ENCODE measurements around the gene LPCAT1. TPM values are rescaled to one million over a fixed set of nuclear protein-coding genes. Genes with fewer than 3 reads are reported as not detected.

The LPCAT1 gene
- total RNA-seq, 1 experiment from 2014 or later = 75.0 TPM

GRCh38 chr5:1468629-1469527, 54.9 kb downstream of the LPCAT1 start:
- ChIA-PET POLR2A (no interaction called here), CTCF (interaction anchor here (0.7 to 1.8 kb wide), 2 partner anchors 143 to 176 kb away, joined by 3 to 4 read pairs; no protein-coding TSS in a partner anchor), RAD21 (ENCODE audit: low non-redundant PET in 1 of 2, low total read pairs in 2 of 2, uncharacterized antibody in 2 of 2, unreplicated experiment in 2 of 2) (no interaction called here)
- DNase-seq (ENCODE audit: low read depth, low spot score) (no peak), ATAC-seq (peak; percentile 26; the same call in 1 of the 2 replicates)
- Histone ChIP-seq H3K4me1 (ENCODE audit: control insufficient read depth in 1 of 2, insufficient read depth in 2 of 2, low read length in 2 of 2) (no peaks in the 10 kb centered on the region), H3K27me3 (ENCODE audit: insufficient read depth, low read length) (no peaks in the 10 kb centered on the region), H3K79me2 (ENCODE audit: insufficient read depth, low read length) (no peaks in the 10 kb centered on the region), H3K9me3 (ENCODE audit: control insufficient read depth in 1 of 2, insufficient read depth in 1 of 2, low read depth in 1 of 2, low read length in 2 of 2) (peaks cover 0 to 3% of the 10 kb centered on the region in 2 experiments; a peak in 1 of 4 replicates), H3K4me2 (ENCODE audit: low read length) (no peak overlapping the region), H3K9ac (ENCODE audit: low read length) (no peak overlapping the region), H3K36me3 (ENCODE audit: control insufficient read depth in 1 of 2, insufficient read depth in 2 of 2, low read length in 2 of 2) (peaks cover 7 to 28% of the 10 kb centered on the region in 2 experiments; a peak in 2 of 4 replicates), H3K9me2 (ENCODE audit: insufficient read depth) (no peaks in the 10 kb centered on the region), H2AFZ (ENCODE audit: low read depth, low read length, poor library complexity, severe bottlenecking) (no peak overlapping the region), H3K27ac (ENCODE audit: low read depth, low read length) (no peak overlapping the region), H3K4me3 (replicated peaks in 1 of 2; ENCODE audit: low read depth in 1 of 2, low read length in 2 of 2) (no peak overlapping the region), H4K20me1 (ENCODE audit: insufficient read depth) (no peaks in the 10 kb centered on the region)
- BruUV-seq (replicated peaks) = no TSS peak
- TF ChIP-seq ELF1 (IDR thresholded peaks at IDR 0.05; ENCODE audit: borderline replicate concordance, low read depth) (no peak), YY1 (IDR thresholded peaks at IDR 0.05; ENCODE audit: extremely low read depth, insufficient replicate concordance, low read depth, low read length) (no peak), FOSL1 (IDR thresholded peaks at IDR 0.05; ENCODE audit: low read depth) (no peak), SP1 (IDR thresholded peaks at IDR 0.05; ENCODE audit: low read depth) (no peak), SRF (IDR thresholded peaks at IDR 0.05; ENCODE audit: low read depth) (no peak), TCF7L2 (IDR thresholded peaks at IDR 0.05; ENCODE audit: borderline replicate concordance, extremely low read depth, insufficient read depth, insufficient read length) (no peak), ATF3 (IDR thresholded peaks at IDR 0.05) (no peak), POLR2A (IDR thresholded peaks at IDR 0.05; ENCODE audit: borderline replicate concordance, extremely low read depth, insufficient read depth, insufficient read length) (no peak), ZFX (IDR thresholded peaks at IDR 0.05) (no peak)
- intact Hi-C loops (cut with micrococcal nuclease) = loop anchor here (2.0 kb wide), 1 partner anchor 260 kb away; no protein-coding TSS in a partner anchor

Data from HCT116 (cell line).